ENCODE measurements around the gene KLF16.

GRCh38 chr19:1844513-1845124 is 18.8 kb downstream of the KLF16 start:
- TF ChIP-seq CTCF (IDR thresholded peaks at IDR 0.05; ENCODE audit: low read length): no peak
- TF ChIP-seq EZH2phosphoT487 (IDR thresholded peaks at IDR 0.05; ENCODE audit: low read length): no peak

Measured in MM.1S (cell line).